Activated B cell treated with CpG ODN at 0.5 μM for 24 hours (primary cell): Measurements from ENCODE around the gene ITPKA. TPM values are rescaled to one million over a fixed set of nuclear protein-coding genes. Genes with fewer than 3 reads are reported as not detected.
"Not testable (repeated sequence)": the region's sequence is repeated elsewhere in the genome, so short reads cannot be mapped to it uniquely, and the experiment has no call there.

Experiments
- ATAC-seq: fragments of 200-7000 bp; cut with Tn5 transposase; one replicate; pipeline ENCODE4 v1.10.0; 2021; ENCODE audit warnings: low read depth, mild to moderate bottlenecking, moderate library complexity
- CTCF ChIA-PET: fragments of 350-600 bp; sonication (Branson Sonifier 250); formaldehyde crosslinking; loops from one replicate; lab custom pipeline; 2021; ENCODE audit warnings: antibody characterized with exemption; lab: Charles Lee
- POLR2A ChIA-PET: fragments of 350-600 bp; sonication (Branson Sonifier 250); formaldehyde crosslinking; loops from one replicate; lab custom pipeline; 2021; ENCODE audit warnings: antibody characterized with exemption; lab: Charles Lee
- DNase-seq: peaks from one replicate; pipeline ENCODE4 v3.0.0; 2022
- H3K27ac Mint-ChIP-seq: one replicate; pipeline ENCODE4 v1.8.0; 2020; ENCODE audit warnings: mixed read lengths
- H3K27me3 Mint-ChIP-seq: one replicate; pipeline ENCODE4 v1.8.0; 2021; ENCODE audit warnings: mixed read lengths
- H3K36me3 Mint-ChIP-seq: one replicate; pipeline ENCODE4 v1.8.0; 2021; ENCODE audit warnings: low read depth, mixed read lengths
- H3K4me1 Mint-ChIP-seq: one replicate; pipeline ENCODE4 v1.8.0; 2021; ENCODE audit warnings: mixed read lengths
- H3K4me3 Mint-ChIP-seq: one replicate; pipeline ENCODE4 v1.8.0; 2020; ENCODE audit warnings: mild to moderate bottlenecking, mixed read lengths
- H3K9me3 Mint-ChIP-seq: one replicate; pipeline ENCODE4 v1.8.0; 2020; ENCODE audit warnings: mixed read lengths
- intact Hi-C: fragments of 100-400 bp; cut with micrococcal nuclease; formaldehyde crosslinking; loops from one replicate; pipeline ENCODE4 v1.15.1; 2024
- total RNA-seq: library from RNA; stranded (reverse); gene quantifications from 2 replicates; pipeline ENCODE4 v1.2.3, GENCODE V29; 2022
- TF ChIP-seq, protein P1 (sequence below): fragments of 200-600 bp; IDR thresholded peaks from one replicate; pipeline ENCODE4 v1.8.0; 2022; ENCODE audit warnings: antibody characterized with exemption, mild to moderate bottlenecking

The ITPKA gene
- total RNA-seq, 1 donor from 2014 or later: 0.18 TPM

DNA sequence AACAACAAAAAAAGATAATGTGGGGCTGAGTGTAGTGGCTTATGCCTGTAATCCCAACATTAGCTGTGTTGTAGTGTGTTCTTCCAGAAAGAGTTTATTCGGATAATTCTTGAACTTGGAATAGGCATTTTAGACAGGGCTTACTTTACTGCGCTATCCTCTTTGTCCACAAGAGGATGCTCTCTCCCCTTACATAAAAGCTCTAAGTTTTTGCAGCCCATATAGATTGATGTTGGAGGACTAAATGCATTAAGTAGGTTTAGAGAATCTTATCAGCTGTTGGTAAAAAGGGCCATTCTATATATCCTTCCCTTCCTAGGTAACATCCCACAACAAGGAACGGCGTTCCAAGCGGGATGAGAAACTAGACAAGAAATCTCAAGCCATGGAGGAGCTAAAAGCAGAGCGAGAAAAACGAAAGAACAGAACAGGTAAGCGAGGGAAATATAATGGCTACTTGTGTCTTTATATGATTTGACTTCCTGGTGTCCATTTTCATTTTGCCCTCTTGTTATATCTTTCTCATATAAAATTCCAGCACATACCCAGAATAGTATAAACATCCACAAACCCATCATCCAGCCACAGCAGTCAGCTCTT lies 27.8 kb upstream of the ITPKA start:
- intact Hi-C loops: loop anchor here (1.0 to 10.0 kb wide), 8 partner anchors 17 to 436 kb away; partner anchors contain the start of gene MAPKBP1
- ChIA-PET CTCF (interaction anchor here (0.6 to 2.6 kb wide), 33 partner anchors 9 to 559 kb away, joined by 3 to 15 read pairs (median 4); partner anchors contain the start of genes ITPKA, MAPKBP1, MGA and RPAP1), POLR2A (interaction anchor here (0.6 to 1.1 kb wide), 2 partner anchors 78 to 132 kb away, joined by 3 read pairs; partner anchors contain the start of gene RPAP1)
- no peak overlapping the region for H3K4me3 Mint-ChIP-seq
- H3K4me1 Mint-ChIP-seq: peaks cover 5% of the 10 kb centered on the region
- H3K27ac Mint-ChIP-seq: no peak overlapping the region
- TF ChIP-seq, protein P1, sequence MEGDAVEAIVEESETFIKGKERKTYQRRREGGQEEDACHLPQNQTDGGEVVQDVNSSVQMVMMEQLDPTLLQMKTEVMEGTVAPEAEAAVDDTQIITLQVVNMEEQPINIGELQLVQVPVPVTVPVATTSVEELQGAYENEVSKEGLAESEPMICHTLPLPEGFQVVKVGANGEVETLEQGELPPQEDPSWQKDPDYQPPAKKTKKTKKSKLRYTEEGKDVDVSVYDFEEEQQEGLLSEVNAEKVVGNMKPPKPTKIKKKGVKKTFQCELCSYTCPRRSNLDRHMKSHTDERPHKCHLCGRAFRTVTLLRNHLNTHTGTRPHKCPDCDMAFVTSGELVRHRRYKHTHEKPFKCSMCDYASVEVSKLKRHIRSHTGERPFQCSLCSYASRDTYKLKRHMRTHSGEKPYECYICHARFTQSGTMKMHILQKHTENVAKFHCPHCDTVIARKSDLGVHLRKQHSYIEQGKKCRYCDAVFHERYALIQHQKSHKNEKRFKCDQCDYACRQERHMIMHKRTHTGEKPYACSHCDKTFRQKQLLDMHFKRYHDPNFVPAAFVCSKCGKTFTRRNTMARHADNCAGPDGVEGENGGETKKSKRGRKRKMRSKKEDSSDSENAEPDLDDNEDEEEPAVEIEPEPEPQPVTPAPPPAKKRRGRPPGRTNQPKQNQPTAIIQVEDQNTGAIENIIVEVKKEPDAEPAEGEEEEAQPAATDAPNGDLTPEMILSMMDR: no peak
- DNase-seq: no peak
- no peaks in the 10 kb centered on the region for H3K27me3 Mint-ChIP-seq
- ATAC-seq: peak; percentile 50
- no peaks in the 10 kb centered on the region for H3K9me3 Mint-ChIP-seq
- peaks cover 74% of the 10 kb centered on the region for H3K36me3 Mint-ChIP-seq

DNA sequence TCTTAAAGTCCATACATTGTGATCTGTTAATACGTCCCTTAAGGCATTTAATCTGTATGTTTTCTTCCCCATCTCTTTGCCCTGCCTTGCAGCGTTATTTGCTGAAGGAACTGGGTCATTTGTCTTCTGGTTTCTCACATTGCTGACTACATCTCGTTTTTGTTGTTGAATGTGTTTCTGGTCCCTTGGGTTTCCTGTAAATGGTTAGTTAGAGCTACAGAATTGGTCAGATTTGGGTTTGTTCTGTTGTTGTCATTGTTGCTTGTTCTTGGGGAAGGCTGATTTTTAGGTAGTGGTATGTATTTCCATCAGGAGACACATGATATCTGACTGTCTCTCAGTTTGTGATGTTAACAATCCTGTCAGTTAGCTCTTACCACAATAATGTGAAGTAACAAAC lies 27.0 kb upstream of the ITPKA start:
- TF ChIP-seq, protein P1: no peak
- ATAC-seq: no peak
- H3K27ac Mint-ChIP-seq: no peak overlapping the region
- peaks cover 80% of the 10 kb centered on the region for H3K36me3 Mint-ChIP-seq
- H3K9me3 Mint-ChIP-seq: no peaks in the 10 kb centered on the region
- H3K4me1 Mint-ChIP-seq: peaks cover 5% of the 10 kb centered on the region
- H3K4me3 Mint-ChIP-seq: no peak overlapping the region
- no peaks in the 10 kb centered on the region for H3K27me3 Mint-ChIP-seq
- ChIA-PET CTCF (interaction anchor here (0.7 to 2.6 kb wide), 21 partner anchors 9 to 438 kb away, joined by 3 to 15 read pairs (median 4); partner anchors contain the start of genes MAPKBP1 and RPAP1), POLR2A (interaction anchor here (1.1 kb wide), 1 partner anchor 77 kb away, joined by 3 read pairs; the partner anchor contains the start of gene RPAP1)
- intact Hi-C loops: loop anchor here (1.0 to 10.0 kb wide), 6 partner anchors 16 to 436 kb away; no protein-coding TSS in a partner anchor
- DNase-seq: no peak

DNA sequence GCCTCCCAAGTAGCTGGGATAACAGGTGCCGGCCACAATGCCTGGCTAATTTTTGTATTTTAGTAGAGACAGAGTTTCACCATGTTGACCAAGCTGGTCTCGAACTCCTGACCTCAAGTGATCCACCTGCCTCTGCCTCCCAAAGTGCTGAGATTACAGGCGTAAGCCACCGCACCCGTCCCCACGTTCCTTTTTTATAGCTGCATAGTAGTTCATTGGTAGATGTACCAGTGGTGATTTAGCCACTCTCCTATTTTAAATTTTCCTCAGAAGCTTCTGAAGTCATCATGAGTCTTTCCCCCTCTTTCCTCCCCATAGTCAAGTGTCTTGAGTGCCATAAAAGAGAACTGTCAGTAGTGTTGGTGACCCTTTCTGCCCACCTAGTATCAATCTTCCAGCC lies 24.0 kb upstream of the ITPKA start:
- H3K9me3 Mint-ChIP-seq, H3K4me1 Mint-ChIP-seq, POLR2A ChIA-PET, H3K27ac Mint-ChIP-seq, DNase-seq, ATAC-seq, CTCF ChIA-PET, H3K27me3 Mint-ChIP-seq, H3K4me3 Mint-ChIP-seq: not testable (repeated sequence)
- peaks cover 74% of the 10 kb centered on the region for H3K36me3 Mint-ChIP-seq
- intact Hi-C loops: loop anchor here (5.0 to 10.0 kb wide), 3 partner anchors 228 to 433 kb away; no protein-coding TSS in a partner anchor

DNA sequence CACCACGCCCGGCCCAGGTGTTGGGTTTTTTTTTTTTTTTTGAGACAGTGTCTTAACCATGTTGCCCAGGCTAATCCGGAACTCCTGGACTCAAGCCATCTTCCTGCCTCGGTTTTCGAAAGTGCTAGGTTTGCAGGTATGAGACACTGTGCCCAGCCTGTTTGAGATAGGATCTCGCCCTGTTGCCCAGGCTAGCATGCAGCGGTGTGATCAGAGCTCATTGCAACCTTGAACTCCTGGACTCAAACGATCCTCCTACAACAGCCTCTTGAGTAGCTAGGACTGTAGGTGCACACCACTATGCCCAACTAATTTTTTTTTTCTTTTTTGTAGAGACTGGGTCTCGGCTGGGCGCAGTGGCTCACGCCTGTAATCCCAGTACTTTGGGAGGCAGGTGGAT lies 20.3 kb upstream of the ITPKA start:
- H3K36me3 Mint-ChIP-seq: peaks cover 77% of the 10 kb centered on the region
- H3K4me3 Mint-ChIP-seq: no peak overlapping the region
- ATAC-seq (no peak), DNase-seq (no peak)
- CTCF ChIA-PET: no interaction called here
- intact Hi-C loops: no loop called here
- no peak overlapping the region for H3K27ac Mint-ChIP-seq
- H3K27me3 Mint-ChIP-seq: no peaks in the 10 kb centered on the region
- no peaks in the 10 kb centered on the region for H3K4me1 Mint-ChIP-seq
- H3K9me3 Mint-ChIP-seq: no peaks in the 10 kb centered on the region
- POLR2A ChIA-PET: interaction anchor here (0.6 to 0.7 kb wide), 2 partner anchors 38 to 505 kb away, joined by 4 to 5 read pairs; no protein-coding TSS in a partner anchor
- TF ChIP-seq, protein P1: no peak

DNA sequence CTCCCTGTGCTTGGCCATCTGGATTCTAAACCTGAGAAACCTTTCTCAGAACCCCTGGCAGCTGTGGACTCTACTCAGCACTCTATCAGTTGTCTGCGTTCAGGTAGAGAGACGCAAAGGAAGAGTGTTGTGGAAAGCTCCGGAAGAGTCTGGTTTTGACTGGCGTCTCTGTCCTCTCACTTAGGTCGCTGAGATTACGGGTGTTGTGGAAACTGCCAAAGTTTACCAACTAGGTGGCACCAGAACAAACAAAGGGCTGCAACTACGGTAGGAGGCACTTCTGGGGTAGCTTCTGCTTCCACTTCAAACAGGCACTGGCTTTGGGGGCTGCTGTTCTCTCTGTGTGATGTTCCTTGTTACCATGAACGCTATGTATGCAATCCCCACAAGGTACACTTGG lies 19.2 kb upstream of the ITPKA start:
- Mint-ChIP-seq H3K4me3 (no peak overlapping the region), H3K36me3 (peaks cover 78% of the 10 kb centered on the region), H3K9me3 (no peaks in the 10 kb centered on the region), H3K4me1 (no peaks in the 10 kb centered on the region), H3K27ac (no peak overlapping the region), H3K27me3 (no peaks in the 10 kb centered on the region)
- intact Hi-C loops: no loop called here
- ChIA-PET POLR2A (interaction anchor here (0.6 kb wide), 1 partner anchor 169 kb away, joined by 4 read pairs; no protein-coding TSS in a partner anchor), CTCF (no interaction called here)
- ATAC-seq (no peak), DNase-seq (no peak)
- TF ChIP-seq, protein P1: no peak
